Upper lobe of left lung (tissue), 4 donors: ENCODE measurements around the gene DEFB126.

Experiments used
- CTCF ChIP-seq, 6 experiments: fragments of 450-650 bp in 4 of 6; fragments of 200-600 bp in 2 of 6; sonication (generic) in 2 of 6; IDR thresholded peaks; one replicate each; pipeline ENCODE4 v1.5.1; 2016 to 2019; ENCODE audit warnings: antibody characterized with exemption in 6 of 6
- POLR2AphosphoS5 ChIP-seq, 2 donors: sonication (generic); formaldehyde crosslinking; IDR thresholded peaks; one replicate each; pipeline ENCODE4 v1.5.1; 2017; ENCODE audit warnings: antibody characterized with exemption in 2 of 2

GRCh38 chr20:187733-188132, 45.3 kb downstream of the DEFB126 start:
- no peak for TF ChIP-seq CTCF (IDR thresholded peaks at IDR 0.05)
- TF ChIP-seq POLR2AphosphoS5 (IDR thresholded peaks at IDR 0.05), result no peak
